ENCODE data around the gene MACC1. TPM values are rescaled to one million over a fixed set of nuclear protein-coding genes. Genes with fewer than 3 reads are reported as not detected.

The MACC1 gene
- total and polyA plus RNA-seq, 10 of the 15 experiments (the other 5 are each of a cell fraction or from before 2014, with no cell fraction given): 6.0 to 61.1 (median 12.7) TPM

GRCh38 chr7:20200361-20200760 is 16.8 kb downstream of the MACC1 start (continued):
- TF ChIP-seq ZNF592 (IDR thresholded peaks at IDR 0.05) (no peak), FOS (IDR thresholded peaks at IDR 0.05; ENCODE audit: borderline replicate concordance, extremely low read depth, insufficient read length) (no peak), BMI1 (IDR thresholded peaks at IDR 0.05; ENCODE audit: borderline replicate concordance) (no peak), NFIC (IDR thresholded peaks at IDR 0.05; ENCODE audit: low read depth, low read length) (peak; percentile 67; the same call in 1 of the 2 replicates), IRF5 (IDR thresholded peaks at IDR 0.05; ENCODE audit: borderline replicate concordance) (no peak), HDAC6 (IDR thresholded peaks at IDR 0.05; ENCODE audit: unreplicated experiment) (no peak), MAX (IDR thresholded peaks at IDR 0.05; ENCODE audit: low read depth, low read length) (no peak), USF2 (IDR thresholded peaks at IDR 0.05; ENCODE audit: borderline replicate concordance, low read depth, low read length) (no peak), KDM1A (IDR thresholded peaks at IDR 0.05; ENCODE audit: borderline replicate concordance) (no peak), ELK1 (IDR thresholded peaks at IDR 0.05; ENCODE audit: low read depth, low read length) (no peak), E2F8 (IDR thresholded peaks at IDR 0.05; ENCODE audit: low read depth, partially characterized antibody) (no peak), MXI1 (IDR thresholded peaks at IDR 0.05; ENCODE audit: low read depth, low read length) (no peak)

All from GM12878 (cell line).